Measurements from ENCODE around the gene SMYD3.

Gene SMYD3

DNA sequence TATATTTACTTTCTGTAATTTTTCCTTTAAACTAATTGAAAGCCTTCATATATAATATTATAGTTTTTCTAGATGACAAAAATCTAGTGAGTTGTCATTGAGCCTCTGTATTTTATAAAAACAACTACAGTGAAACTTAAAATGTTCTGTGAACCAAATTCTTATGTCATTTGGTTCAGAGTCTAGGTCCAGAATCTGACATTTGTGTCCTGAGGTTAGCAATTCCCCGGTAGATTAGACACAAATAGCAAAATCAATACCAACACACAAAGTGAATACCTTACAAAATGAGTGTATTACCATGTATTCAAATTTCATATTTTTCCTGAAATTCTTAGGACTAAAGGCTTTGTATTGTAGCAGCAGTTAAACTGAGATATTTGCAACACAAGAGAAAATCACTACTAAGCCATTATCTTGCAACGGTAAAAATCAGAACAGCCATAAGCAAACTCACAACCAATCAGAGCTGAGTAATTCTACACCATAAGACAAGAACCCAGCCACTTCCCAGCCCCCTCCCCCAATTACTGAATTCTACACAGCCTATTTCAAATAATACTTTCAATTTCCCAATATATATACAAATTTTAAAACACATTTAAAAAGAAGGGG lies 573.5 kb downstream of the SMYD3 start:
- DNase-seq: no peak

- no peak for DNase-seq
Measured at GRCh38 chr1:245932302-245932972, 574.6 kb downstream of the SMYD3 start.

GRCh38 chr1:245931450-245931849 lies 575.6 kb downstream of the SMYD3 start:
- DNase-seq: no peak

DNA sequence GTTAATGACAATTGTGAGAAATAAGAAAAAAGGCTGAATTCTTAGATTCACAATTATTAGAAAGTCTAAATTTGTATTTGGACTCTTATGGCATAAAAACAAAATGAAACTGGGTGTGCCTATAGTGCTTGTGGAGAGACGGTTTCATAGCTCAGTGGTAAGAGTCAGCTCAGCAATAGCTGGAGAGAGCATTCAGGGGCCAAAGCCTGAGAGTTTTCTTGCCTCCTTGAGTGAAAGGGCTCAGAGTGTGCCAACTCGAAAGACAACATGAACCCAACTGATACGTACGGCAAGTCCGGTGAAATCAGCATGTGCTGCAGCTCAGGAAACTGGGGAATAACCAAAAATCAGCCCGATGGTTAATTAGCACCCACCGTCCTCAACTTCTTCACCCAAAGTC lies 577.9 kb downstream of the SMYD3 start:
- DNase-seq: no peak

DNA sequence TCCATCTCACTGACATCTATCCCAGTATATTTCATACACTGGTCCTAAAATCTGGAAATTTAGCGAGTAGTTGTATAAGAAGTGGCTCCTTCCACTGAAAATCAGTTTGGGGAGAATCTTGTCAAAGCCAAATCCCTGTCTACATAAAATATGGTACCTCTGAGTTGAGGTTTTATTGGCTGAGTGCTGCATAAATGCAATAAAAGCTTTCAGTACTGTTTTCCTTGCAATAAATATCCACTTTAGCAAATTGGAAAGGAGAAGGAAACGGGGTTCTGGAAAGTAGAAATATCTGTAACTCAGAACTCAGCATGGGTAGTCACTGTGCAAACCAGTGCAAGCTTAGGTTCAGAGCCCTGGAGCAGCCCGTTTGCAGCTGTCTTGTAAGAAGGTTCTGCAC lies 580.2 kb downstream of the SMYD3 start:
- DNase-seq: no peak

DNA sequence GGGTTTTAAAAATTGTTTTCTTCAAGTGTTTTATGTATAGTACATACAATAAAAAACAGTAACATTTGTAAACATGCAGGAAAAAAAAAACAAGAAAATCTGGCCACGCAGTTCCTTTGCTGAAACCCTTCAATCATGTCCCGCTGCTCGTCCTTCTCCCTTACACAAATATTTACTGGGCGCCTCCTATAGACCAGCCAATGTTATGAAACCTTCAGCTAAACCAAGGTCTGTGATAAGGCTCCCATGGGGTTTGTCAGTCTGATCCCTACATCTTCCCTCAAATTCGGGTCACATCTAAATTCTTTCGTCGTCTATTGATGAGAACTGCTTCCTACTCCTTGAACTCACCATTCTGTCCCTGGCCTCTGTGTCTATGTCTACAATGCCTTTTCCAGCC lies 583.9 kb downstream of the SMYD3 start:
- DNase-seq: no peak

DNA sequence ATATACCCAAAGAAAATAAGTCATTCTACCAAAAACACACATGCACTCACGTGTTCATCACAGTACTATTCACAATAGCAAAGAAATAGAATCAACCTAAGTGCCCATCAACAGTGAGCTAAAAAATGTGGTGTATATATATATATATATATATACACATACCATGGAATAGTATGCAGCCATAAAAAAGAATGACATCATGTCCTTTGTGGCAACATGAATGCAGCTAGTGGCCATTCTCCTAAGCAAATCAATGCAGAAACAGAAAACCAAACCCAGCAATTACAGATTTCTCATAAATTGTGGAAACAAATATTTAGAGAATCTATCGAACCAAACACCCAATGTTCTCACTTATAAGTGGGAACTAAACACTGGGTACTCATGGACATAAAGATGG lies 585.7 kb downstream of the SMYD3 start:
- no peak for DNase-seq

- no peak for DNase-seq
Measured at GRCh38 chr1:245917403-245917802, 589.7 kb downstream of the SMYD3 start.

- no peak for DNase-seq
Measured at GRCh38 chr1:245915841-245916240, 591.2 kb downstream of the SMYD3 start.

- no peak for DNase-seq
Measured at GRCh38 chr1:245915406-245915805, 591.7 kb downstream of the SMYD3 start.

DNA sequence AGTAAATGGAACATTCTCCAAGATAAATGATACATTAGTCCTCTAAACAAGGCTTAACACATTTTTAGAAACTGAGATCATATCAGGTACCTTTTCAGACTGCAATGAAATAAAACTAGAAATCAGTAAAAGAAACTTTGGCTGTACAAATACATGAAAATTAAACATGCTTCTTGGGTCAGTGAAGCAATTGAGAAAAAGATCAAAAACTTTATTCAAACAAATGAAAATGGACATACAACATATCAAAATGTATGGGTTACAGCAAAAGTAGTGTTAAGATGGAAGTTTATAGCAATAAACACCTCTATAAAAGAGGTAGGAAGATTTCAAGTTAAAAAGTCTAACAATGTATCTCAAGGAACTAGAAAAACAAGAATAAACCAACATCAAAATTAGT lies 598.5 kb downstream of the SMYD3 start:
- DNase-seq: no peak

DNA sequence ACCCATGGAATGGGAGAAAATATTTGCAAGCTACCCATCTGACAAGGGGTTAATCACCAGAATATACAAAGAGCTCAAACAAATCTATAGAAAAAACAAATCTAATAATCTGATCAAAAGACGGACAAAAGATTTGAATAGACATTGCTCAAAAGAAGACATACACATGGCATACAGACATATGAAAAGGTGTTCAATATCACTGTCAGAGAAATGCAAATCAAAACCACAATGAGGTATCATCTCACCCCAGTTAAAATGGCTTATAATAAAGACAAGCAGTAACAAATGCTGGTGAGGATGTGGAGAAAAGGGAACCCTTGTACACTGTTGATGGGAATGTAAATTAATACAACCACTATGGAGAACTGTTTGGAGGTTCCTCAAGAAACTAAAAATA lies 600.9 kb downstream of the SMYD3 start:
- no peak for DNase-seq

GRCh38 chr1:245903851-245904250 lies 603.2 kb downstream of the SMYD3 start:
- DNase-seq: no peak

- no peak for DNase-seq
Measured at GRCh38 chr1:245901565-245901964, 605.5 kb downstream of the SMYD3 start.

GRCh38 chr1:245901037-245901436 lies 606.0 kb downstream of the SMYD3 start:
- DNase-seq: no peak

DNA sequence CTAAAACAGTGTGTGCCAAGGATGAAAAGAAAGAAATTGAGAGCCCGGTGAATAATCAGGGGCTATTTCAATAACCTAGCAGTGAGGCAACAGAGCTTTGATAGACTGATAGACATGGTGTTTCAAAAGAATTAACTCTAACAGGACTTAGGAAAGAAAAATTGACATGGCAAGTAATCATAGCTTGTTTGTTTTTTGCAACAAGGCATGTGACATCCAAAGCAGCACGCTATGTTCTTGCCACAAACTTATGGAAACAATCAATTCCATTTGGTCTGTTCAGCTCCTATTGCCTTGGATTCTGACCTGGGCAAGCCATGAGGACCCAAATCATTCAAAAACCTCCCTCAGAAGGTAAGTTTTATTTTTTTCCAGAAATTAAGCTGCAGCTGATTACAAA lies 608.5 kb downstream of the SMYD3 start:
- no peak for DNase-seq

DNA sequence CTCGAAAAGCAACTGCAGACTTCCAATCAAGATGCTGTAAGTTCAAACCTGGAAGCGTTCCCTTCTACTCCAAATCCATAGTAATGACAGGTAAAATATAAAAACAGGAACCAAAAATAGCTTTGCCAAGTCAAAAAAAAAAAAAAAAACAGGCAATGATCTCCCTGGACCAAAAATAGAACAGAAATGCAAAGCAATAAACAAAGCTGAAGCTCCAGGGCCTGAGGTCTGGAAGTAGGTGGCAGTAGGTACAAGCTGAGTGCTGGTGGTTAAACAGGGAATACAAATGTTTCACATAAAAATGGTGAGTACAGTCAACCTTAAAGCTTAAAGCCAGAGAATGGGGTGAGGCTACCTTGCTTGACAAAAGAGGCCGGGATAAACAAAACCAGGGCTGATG lies 610.8 kb downstream of the SMYD3 start:
- DNase-seq: no peak

GRCh38 chr1:245895455-245895959 lies 611.6 kb downstream of the SMYD3 start:
- DNase-seq: no peak

DNA sequence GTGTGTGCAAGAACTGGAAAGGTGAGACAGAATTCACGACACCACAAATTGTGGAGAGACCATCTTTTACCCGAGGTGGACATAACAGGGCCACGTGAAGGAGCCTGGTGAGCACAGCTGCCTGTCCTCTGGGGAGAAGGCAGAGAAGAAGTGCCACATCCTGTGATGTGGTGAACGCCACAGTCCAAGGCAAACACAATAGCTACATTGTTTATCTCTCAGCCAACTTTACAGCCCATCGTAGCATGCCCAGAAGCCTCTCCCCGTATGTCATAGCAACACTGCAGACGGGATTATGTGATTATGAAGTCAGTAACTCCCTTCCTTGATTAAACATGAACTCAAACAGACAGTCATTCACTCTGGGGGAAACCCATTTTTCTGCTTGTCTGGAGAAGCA lies 612.2 kb downstream of the SMYD3 start:
- no peak for DNase-seq

DNA sequence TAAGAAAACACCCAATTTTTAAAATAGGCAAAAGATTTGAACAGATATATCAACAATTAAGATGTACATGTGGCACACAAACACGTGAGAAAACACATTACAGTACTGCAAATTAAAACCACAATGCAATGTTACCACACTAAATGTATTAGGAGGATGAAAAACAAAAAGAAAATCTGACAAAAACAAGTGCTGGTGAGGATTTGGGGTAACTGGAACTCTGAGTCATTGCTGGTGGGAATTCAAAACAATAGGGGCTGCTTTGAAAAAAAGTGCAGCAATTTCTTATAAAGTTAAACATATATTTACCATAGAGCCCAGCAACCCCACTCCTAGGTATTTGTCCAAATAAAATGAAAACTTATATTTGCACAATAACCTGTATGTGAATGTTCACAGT lies 614.1 kb downstream of the SMYD3 start:
- DNase-seq: no peak

DNA sequence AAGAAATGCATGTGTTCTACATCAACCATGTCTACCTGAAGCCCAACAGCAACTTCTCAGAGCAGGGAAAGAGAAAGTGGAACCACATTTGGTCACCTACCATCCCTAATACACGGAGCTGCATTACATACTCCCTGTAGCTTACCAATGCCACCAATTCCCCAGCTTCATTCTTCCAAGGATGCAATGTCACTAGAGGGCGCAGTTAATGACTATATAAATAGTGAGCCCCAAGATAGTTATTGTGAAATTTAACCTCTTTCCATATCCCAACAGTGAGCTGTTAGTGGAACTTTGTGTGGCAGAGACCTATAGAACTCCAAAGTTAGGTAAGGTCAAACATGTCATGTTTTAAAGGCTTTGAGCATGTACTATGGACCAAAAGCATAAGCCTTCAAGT lies 618.3 kb downstream of the SMYD3 start:
- DNase-seq: no peak

DNA sequence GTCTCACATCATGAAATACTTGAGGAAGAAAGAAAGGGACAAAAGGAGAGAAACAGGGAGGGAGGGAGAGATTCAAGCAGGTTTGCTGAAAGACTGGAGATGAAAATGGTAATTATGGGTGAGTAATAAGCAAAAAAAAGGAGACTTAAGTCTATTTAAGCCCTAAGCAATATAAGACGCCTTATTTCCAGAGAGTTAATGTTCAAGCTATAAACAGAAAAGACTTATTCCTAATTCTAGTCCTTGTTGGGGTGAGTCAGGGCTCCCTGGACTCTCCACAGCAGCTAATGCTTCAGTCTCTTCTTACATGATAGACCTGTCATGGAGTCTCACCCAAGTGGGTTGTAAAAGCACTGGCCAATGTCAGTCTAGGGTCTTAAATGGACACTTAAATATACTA lies 619.2 kb downstream of the SMYD3 start:
- DNase-seq: no peak

DNA sequence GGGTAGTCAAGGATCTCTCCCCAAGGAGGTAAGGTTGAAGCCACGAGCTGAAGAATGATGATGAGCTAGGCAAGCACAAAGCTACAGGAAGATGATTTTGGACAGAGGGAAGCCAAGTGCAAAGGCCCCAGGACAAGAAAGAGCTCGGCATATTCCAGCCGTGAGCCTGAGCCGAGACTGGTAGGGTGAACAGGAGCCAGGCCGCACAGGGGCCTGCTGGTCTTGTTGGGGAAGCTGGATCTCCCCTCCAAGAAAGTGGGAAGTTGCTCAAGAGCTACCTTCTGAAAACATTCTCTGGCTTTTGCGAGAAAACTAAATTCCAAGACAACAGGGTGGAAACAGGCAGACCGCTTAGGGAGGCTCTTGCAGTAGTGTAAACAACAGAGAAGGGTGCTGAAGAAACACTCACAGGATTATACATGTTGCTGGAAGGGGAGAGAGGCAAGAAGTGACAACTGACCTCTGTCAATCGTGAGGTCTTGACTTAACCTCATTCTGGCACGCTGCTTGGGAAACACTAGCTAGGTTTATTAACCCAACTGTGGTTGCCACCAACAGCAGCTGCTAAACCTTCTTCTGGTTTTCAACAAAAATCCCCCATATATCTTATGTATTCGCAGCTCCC lies 625.2 kb downstream of the SMYD3 start:
- DNase-seq: no peak

- no peak for DNase-seq
Measured at GRCh38 chr1:245880754-245881403, 626.2 kb downstream of the SMYD3 start.

Measured in NCI-H1105 treated with DMSO at 0.1 percent for 48 hours (cell line).